GM12878 (cell line): ENCODE results near the gene ENDOD1.

Experiments
- CEBPZ ChIP-seq: fragments of 150-350 bp; IDR thresholded peaks from 2 replicates; pipeline ENCODE4 v1.6.1; 2016; ENCODE audit warnings: low read depth, low read length
- CTCF ChIP-seq, 3 experiments: IDR thresholded peaks in 2 of 3; conservative IDR thresholded peaks in 1 of 3; 2 replicates each; pipeline ENCODE4 v1.5.1; 2011; ENCODE audit warnings: low read depth in 3 of 3, low read length in 3 of 3, mild to moderate bottlenecking in 3 of 3, control low read depth in 2 of 3, moderate library complexity in 2 of 3, inconsistent platforms in 1 of 3, mixed read lengths in 1 of 3; ENCODE audit not compliant: control insufficient read depth in 2 of 3, insufficient read depth in 1 of 3; ENCODE audit errors: extremely low read depth in 1 of 3
- IKZF2 ChIP-seq, 2 experiments: fragments of 450-650 bp; IDR thresholded peaks; 2 replicates each; pipeline ENCODE4 v1.6.1; 2017; ENCODE audit warnings: mild to moderate bottlenecking in 2 of 2, moderate library complexity in 2 of 2
- NRF1 ChIP-seq: conservative IDR thresholded peaks from 2 replicates; pipeline ENCODE4 v1.6.1; 2011; ENCODE audit warnings: mild to moderate bottlenecking, low read depth, low read length, improper control_type of control experiment
- POLR2AphosphoS5 ChIP-seq: IDR thresholded peaks from 2 replicates; pipeline ENCODE4 v1.6.1; 2011; ENCODE audit warnings: mild to moderate bottlenecking, low read length, inconsistent platforms
- SIN3A ChIP-seq: IDR thresholded peaks from 2 replicates; pipeline ENCODE4 v1.6.1; 2012; ENCODE audit warnings: low read depth, low read length, improper control_type of control experiment
- YY1 ChIP-seq: IDR thresholded peaks from 2 replicates; pipeline ENCODE4 v1.6.1; 2011; ENCODE audit warnings: low read depth, mild to moderate bottlenecking, low read length
- ZBTB4 ChIP-seq: fragments of 450-650 bp; formaldehyde crosslinking; IDR thresholded peaks from 2 replicates; pipeline ENCODE4 v1.4.0; 2022; ENCODE audit warnings: mild to moderate bottlenecking, moderate library complexity

GRCh38 chr11:95155385-95155784 lies 65.7 kb downstream of the ENDOD1 start:
- no peak for TF ChIP-seq CTCF (IDR thresholded peaks at IDR 0.05 in 2 of 3, conservative IDR thresholded peaks at IDR 0.05 in 1 of 3; ENCODE audit: control insufficient read depth in 2 of 3, extremely low read depth in 1 of 3, insufficient read depth in 1 of 3, low read depth in 3 of 3, low read length in 3 of 3)
- TF ChIP-seq SIN3A: no peak
- no peak for TF ChIP-seq ZBTB4 (CRISPR knock-in tag)
- no peak for TF ChIP-seq NRF1
- no peak for TF ChIP-seq YY1
- no peak for TF ChIP-seq POLR2AphosphoS5
- TF ChIP-seq IKZF2 (IDR thresholded peaks at IDR 0.05): no peak
- no peak for TF ChIP-seq CEBPZ
